HCT116 (cell line): ENCODE measurements around the gene SLC25A1. TPM values are rescaled to one million over a fixed set of nuclear protein-coding genes. Genes with fewer than 3 reads are reported as not detected.
A peak's percentile ranks its signal among the peaks of the same experiment; 100 is the strongest.

ENCODE experiments used
- ATAC-seq: fragments of 200-7000 bp; cut with Tn5 transposase; 2 replicates; pipeline ENCODE4 v1.9.1; 2020; ENCODE audit warnings: mild to moderate bottlenecking, moderate library complexity
- BruUV-seq: library from RNA; stranded (reverse); fragments of 400-500 nt; replicated peaks from 2 replicates; lab custom pipeline; 2021; lab: Mats Ljungman, UMichigan
- CTCF ChIA-PET: fragments of 300-600 bp; sonication (Branson Sonifier 250); formaldehyde crosslinking; loops from one replicate; lab custom pipeline; 2021; ENCODE audit warnings: antibody characterized with exemption; lab: Charles Lee
- POLR2A ChIA-PET: fragments of 300-600, 350-600 bp; sonication (Branson Sonifier 250); formaldehyde crosslinking; loops from one replicate; lab custom pipeline; 2021; ENCODE audit warnings: antibody characterized with exemption; lab: Charles Lee
- RAD21 ChIA-PET, 2 experiments: fragments of 300-600 bp; sonication (Branson Sonifier 250); formaldehyde crosslinking; loops; one replicate each; lab custom pipeline; 2023; ENCODE audit warnings: low total read pairs in 2 of 2; ENCODE audit not compliant: uncharacterized antibody in 2 of 2, unreplicated experiment in 2 of 2, low non-redundant PET in 1 of 2; lab: Charles Lee
- DNase-seq: peaks from one replicate; pipeline ENCODE4 v3.0.0-alpha.2; 2010; ENCODE audit warnings: low read depth, low spot score
- H2AFZ ChIP-seq: fragments of 200-600 bp; shearing (Covaris generic), sonication (generic); 2 replicates; pipeline ENCODE4 v1.6.1; 2017; ENCODE audit warnings: low read depth, mixed run types, mixed read lengths, antibody characterized with exemption, low read length; ENCODE audit not compliant: poor library complexity, severe bottlenecking
- H3K27ac ChIP-seq: 2 replicates; pipeline ENCODE4 v1.5.1; 2012; ENCODE audit warnings: low read depth, low read length
- H3K27me3 ChIP-seq: fragments of 200-600 bp; sonication (generic); 2 replicates; pipeline ENCODE4 v1.6.1; 2016; ENCODE audit warnings: mixed run types, low read length, mixed read lengths; ENCODE audit not compliant: insufficient read depth
- H3K36me3 ChIP-seq, 2 experiments: fragments of 200-500 bp in 1 of 2; fragments of 200-600 bp in 1 of 2; sonication (Bioruptor generic) in 1 of 2; sonication (generic) in 1 of 2; 2 replicates each; pipeline versions ENCODE4 v1.5.1 to v1.6.1; 2014 to 2016; ENCODE audit warnings: low read length in 2 of 2, inconsistent platforms in 1 of 2, mixed read lengths in 1 of 2, mixed run types in 1 of 2; ENCODE audit not compliant: insufficient read depth in 2 of 2, control insufficient read depth in 1 of 2
- H3K4me1 ChIP-seq, 2 experiments: fragments of 200-600 bp in 1 of 2; sonication (generic) in 1 of 2; 2 replicates each; pipeline versions ENCODE4 v1.5.1 to v1.6.1; 2012 to 2017; ENCODE audit warnings: low read length in 2 of 2, inconsistent platforms in 1 of 2, mild to moderate bottlenecking in 1 of 2, mixed read lengths in 1 of 2, mixed run types in 1 of 2, moderate library complexity in 1 of 2; ENCODE audit not compliant: insufficient read depth in 2 of 2, control insufficient read depth in 1 of 2
- H3K4me2 ChIP-seq: fragments of 200-600 bp; sonication (generic); 2 replicates; pipeline ENCODE4 v1.6.1; 2017; ENCODE audit warnings: mixed run types, low read length, mixed read lengths
- H3K4me3 ChIP-seq, 2 experiments: fragments of 200-600 bp in 1 of 2; sonication (generic) in 1 of 2; replicated peaks in 1 of 2; 2 replicates each; pipeline ENCODE4 v1.5.1; 2011 to 2016; ENCODE audit warnings: low read length in 2 of 2, control low read depth in 1 of 2, low read depth in 1 of 2, mild to moderate bottlenecking in 1 of 2, mixed read lengths in 1 of 2, mixed run types in 1 of 2
- H3K79me2 ChIP-seq: fragments of 200-600 bp; sonication (generic); 2 replicates; pipeline ENCODE4 v1.6.1; 2017; ENCODE audit warnings: mild to moderate bottlenecking, mixed run types, low read length, moderate library complexity, mixed read lengths; ENCODE audit not compliant: insufficient read depth
- H3K9ac ChIP-seq: fragments of 200-600 bp; sonication (generic); 2 replicates; pipeline ENCODE4 v1.6.1; 2016; ENCODE audit warnings: low read length, mixed read lengths
- H3K9me2 ChIP-seq: fragments of 200-600 bp; sonication (generic), shearing (Covaris generic); 2 replicates; pipeline ENCODE4 v1.6.1; 2017; ENCODE audit warnings: mixed run types, mild to moderate bottlenecking, moderate library complexity; ENCODE audit not compliant: insufficient read depth
- H3K9me3 ChIP-seq, 2 experiments: fragments of 200-500 bp in 1 of 2; fragments of 200-600 bp in 1 of 2; sonication (Bioruptor generic) in 1 of 2; sonication (generic) in 1 of 2; 2 replicates each; pipeline ENCODE4 v1.6.1; 2014 to 2017; ENCODE audit warnings: low read length in 2 of 2, mixed read lengths in 2 of 2, inconsistent platforms in 1 of 2, low read depth in 1 of 2, mild to moderate bottlenecking in 1 of 2, mixed run types in 1 of 2, moderate library complexity in 1 of 2; ENCODE audit not compliant: control insufficient read depth in 1 of 2, insufficient read depth in 1 of 2
- H4K20me1 ChIP-seq: fragments of 200-600 bp; sonication (generic), shearing (Covaris generic); 2 replicates; pipeline ENCODE4 v1.6.1; 2017; ENCODE audit warnings: mixed run types, mild to moderate bottlenecking, moderate library complexity; ENCODE audit not compliant: insufficient read depth
- CBX3 ChIP-seq: IDR thresholded peaks from 2 replicates; pipeline ENCODE4 v1.6.1; 2012; ENCODE audit warnings: low read depth
- EGR1 ChIP-seq: IDR thresholded peaks from 2 replicates; pipeline ENCODE4 v1.6.1; 2012; ENCODE audit warnings: low read depth
- ELF1 ChIP-seq: IDR thresholded peaks from 2 replicates; pipeline ENCODE4 v1.6.1; 2012; ENCODE audit warnings: low read depth, borderline replicate concordance
- EZH2 ChIP-seq: fragments of 200-600 bp; sonication (generic); IDR thresholded peaks from 2 replicates; pipeline ENCODE4 v1.6.1; 2017; ENCODE audit warnings: antibody characterized with exemption, mixed run types
- POLR2A ChIP-seq: IDR thresholded peaks from 2 replicates; pipeline ENCODE4 v1.7.0; 2011; ENCODE audit warnings: borderline replicate concordance; ENCODE audit not compliant: insufficient read depth, insufficient read length; ENCODE audit errors: extremely low read depth
- RAD21 ChIP-seq: IDR thresholded peaks from 2 replicates; pipeline ENCODE4 v1.6.1; 2012; ENCODE audit warnings: low read depth, mild to moderate bottlenecking
- SRF ChIP-seq: IDR thresholded peaks from 2 replicates; pipeline ENCODE4 v1.6.1; 2012; ENCODE audit warnings: low read depth
- TCF7L2 ChIP-seq: IDR thresholded peaks from 2 replicates; pipeline ENCODE4 v1.7.0; 2011; ENCODE audit warnings: borderline replicate concordance, inconsistent platforms; ENCODE audit not compliant: insufficient read depth, insufficient read length; ENCODE audit errors: extremely low read depth
- YY1 ChIP-seq: IDR thresholded peaks from 2 replicates; pipeline ENCODE4 v1.6.1; 2011; ENCODE audit warnings: low read length, low read depth, moderate library complexity, mild to moderate bottlenecking; ENCODE audit not compliant: insufficient replicate concordance; ENCODE audit errors: extremely low read depth
- ZFX ChIP-seq: fragments of 450-650 bp; IDR thresholded peaks from 2 replicates; pipeline ENCODE4 v1.6.1; 2017
- intact Hi-C: fragments of 100-400 bp; cut with micrococcal nuclease; formaldehyde crosslinking; loops from 2 replicates; pipeline ENCODE4 v1.10.0; 2022
- total RNA-seq: library from RNA; stranded (reverse); gene quantifications from one replicate; pipeline ENCODE4 v1.2.1, GENCODE V29; 2021; ENCODE audit not compliant: unreplicated experiment
- TF ChIP-seq, protein P1 (sequence below): IDR thresholded peaks from 2 replicates; pipeline ENCODE4 v1.6.1; 2012
- TF ChIP-seq, protein P2 (sequence below): IDR thresholded peaks from 2 replicates; pipeline ENCODE4 v1.6.1; 2011; ENCODE audit warnings: mild to moderate bottlenecking, low read length, moderate library complexity; ENCODE audit not compliant: insufficient replicate concordance; ENCODE audit errors: extremely low read depth

SLC25A1 gene
- total RNA-seq, 1 experiment from 2014 or later: 146 TPM

DNA sequence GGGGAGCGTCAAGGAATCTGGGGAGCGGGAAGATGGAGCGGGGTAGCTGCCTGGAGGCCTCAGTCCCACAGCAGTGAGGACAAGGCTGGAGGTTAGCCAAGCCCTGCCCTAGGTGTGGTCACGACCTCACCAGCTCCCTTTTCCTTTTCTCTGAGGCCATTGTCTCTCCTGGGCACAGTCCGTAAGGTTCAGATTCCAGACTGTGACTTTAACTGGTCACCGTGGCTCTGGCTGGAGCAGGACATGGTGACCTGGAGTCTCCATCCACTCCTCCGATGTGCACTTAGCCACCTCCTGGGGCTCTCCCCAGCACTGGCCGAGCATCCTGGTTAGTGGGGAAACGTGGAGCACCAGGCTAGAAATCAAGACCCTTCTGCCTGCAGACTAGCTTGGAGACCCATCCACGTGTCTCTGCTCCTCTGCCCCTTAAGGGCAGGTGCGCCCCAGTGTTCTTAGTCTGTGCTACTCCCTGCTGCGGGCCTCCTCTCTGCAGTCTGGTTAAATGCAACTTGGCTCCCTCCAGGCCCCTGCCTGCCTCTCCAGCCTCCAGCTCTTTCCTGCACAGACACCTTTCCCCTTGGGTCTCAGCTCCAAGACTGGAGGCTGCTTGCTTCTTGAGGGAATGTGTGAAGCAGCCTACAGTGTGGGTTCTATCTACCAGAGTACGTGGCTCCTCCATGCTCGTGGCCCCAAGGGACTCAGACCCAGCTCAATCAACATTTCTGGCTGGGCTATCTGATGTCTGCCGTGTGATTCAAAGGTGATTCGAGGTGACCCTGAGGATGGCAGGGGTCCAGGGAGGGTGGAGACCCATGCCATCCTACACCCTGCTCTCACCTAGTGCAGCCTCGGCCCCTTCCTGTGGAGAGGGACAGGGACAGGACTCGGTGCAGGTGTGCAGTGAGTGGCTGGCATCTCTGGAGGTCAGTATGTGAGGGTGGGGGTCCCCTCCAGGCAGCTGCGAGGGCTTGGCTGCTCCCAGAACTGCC, 5.2 kb downstream of the SLC25A1 start:
- H3K4me3 ChIP-seq: peak overlapping the region; percentile 98
- peaks cover 62% of the 10 kb centered on the region for H3K79me2 ChIP-seq
- CTCF ChIA-PET: interaction anchor here (1.0 to 1.5 kb wide), 2 partner anchors 29 to 456 kb away, joined by 3 to 4 read pairs; partner anchors contain the start of gene ESS2
- no peaks in the 10 kb centered on the region for H4K20me1 ChIP-seq
- RAD21 ChIA-PET: no interaction called here
- no peak overlapping the region for H2AFZ ChIP-seq
- H3K4me1 ChIP-seq: peaks cover 11 to 66% of the 10 kb centered on the region in 2 experiments
- TF ChIP-seq, protein P1, sequence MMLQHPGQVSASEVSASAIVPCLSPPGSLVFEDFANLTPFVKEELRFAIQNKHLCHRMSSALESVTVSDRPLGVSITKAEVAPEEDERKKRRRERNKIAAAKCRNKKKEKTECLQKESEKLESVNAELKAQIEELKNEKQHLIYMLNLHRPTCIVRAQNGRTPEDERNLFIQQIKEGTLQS: no peak
- TF ChIP-seq POLR2A: no peak
- TF ChIP-seq, protein P2, sequence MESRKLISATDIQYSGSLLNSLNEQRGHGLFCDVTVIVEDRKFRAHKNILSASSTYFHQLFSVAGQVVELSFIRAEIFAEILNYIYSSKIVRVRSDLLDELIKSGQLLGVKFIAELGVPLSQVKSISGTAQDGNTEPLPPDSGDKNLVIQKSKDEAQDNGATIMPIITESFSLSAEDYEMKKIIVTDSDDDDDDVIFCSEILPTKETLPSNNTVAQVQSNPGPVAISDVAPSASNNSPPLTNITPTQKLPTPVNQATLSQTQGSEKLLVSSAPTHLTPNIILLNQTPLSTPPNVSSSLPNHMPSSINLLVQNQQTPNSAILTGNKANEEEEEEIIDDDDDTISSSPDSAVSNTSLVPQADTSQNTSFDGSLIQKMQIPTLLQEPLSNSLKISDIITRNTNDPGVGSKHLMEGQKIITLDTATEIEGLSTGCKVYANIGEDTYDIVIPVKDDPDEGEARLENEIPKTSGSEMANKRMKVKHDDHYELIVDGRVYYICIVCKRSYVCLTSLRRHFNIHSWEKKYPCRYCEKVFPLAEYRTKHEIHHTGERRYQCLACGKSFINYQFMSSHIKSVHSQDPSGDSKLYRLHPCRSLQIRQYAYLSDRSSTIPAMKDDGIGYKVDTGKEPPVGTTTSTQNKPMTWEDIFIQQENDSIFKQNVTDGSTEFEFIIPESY: no peak
- no peak for TF ChIP-seq CBX3
- TF ChIP-seq SRF: no peak
- TF ChIP-seq TCF7L2: no peak
- TF ChIP-seq EZH2: no peak
- TF ChIP-seq RAD21: no peak
- no peak for TF ChIP-seq ELF1
- TF ChIP-seq ZFX: no peak
- TF ChIP-seq YY1: no peak
- TF ChIP-seq EGR1: no peak
- intact Hi-C loops: no loop called here
- H3K9me3 ChIP-seq: no peaks in the 10 kb centered on the region
- H3K9ac ChIP-seq: peak overlapping the region; percentile 99
- no peaks in the 10 kb centered on the region for H3K9me2 ChIP-seq
- H3K27ac ChIP-seq: peak overlapping the region; percentile 88
- peak overlapping the region; percentile 99 for H3K4me2 ChIP-seq
- peaks cover 6% of the 10 kb centered on the region; the same call in 1 of the 2 replicates for H3K27me3 ChIP-seq
- BruUV-seq: no TSS peak
- POLR2A ChIA-PET: no interaction called here
- DNase-seq (no peak), ATAC-seq (no peak)
- no peaks in the 10 kb centered on the region for H3K36me3 ChIP-seq
